GM12878 (cell line): ENCODE measurements around the gene PGM5. TPM values are rescaled to one million over a fixed set of nuclear protein-coding genes. Genes with fewer than 3 reads are reported as not detected.

Experiments used
- ATAC-seq: fragments of 200-7000 bp; cut with Tn5 transposase; 3 replicates; pipeline ENCODE4 v1.9.1; 2020; ENCODE audit warnings: mild to moderate bottlenecking, moderate library complexity
- BruUV-seq: library from RNA; stranded (reverse); fragments of 400-500 nt; replicated peaks from 2 replicates; lab custom pipeline; 2021; lab: Mats Ljungman, UMichigan
- CTCF ChIA-PET: fragments of 300-600 bp; sonication (Branson Sonifier 250); formaldehyde crosslinking; extraction: SDS; loops from one replicate; lab custom pipeline; 2021; ENCODE audit warnings: inconsistent platforms; lab: Yijun Ruan, JAX
- POLR2A ChIA-PET: fragments of 350-600 bp; formaldehyde crosslinking; extraction: SDS; loops from one replicate; lab custom pipeline; 2021; ENCODE audit warnings: inconsistent platforms; lab: Charles Lee
- RAD21 ChIA-PET: fragments of 300-600 bp; sonication (Branson Sonifier 250); formaldehyde crosslinking; loops from one replicate; lab custom pipeline; 2023; ENCODE audit warnings: antibody characterized with exemption; ENCODE audit not compliant: unreplicated experiment; lab: Charles Lee
- SMC1A ChIA-PET: fragments of 300-600 bp; sonication (Branson Sonifier 250); formaldehyde crosslinking; loops from one replicate; lab custom pipeline; 2023; ENCODE audit not compliant: unreplicated experiment, uncharacterized antibody; lab: Charles Lee
- DNase-seq: peaks from one replicate; pipeline ENCODE4 v3.0.0-alpha.2; 2011; ENCODE audit warnings: low read depth, low spot score
- FAIRE-seq: peaks from 3 replicates; lab custom pipeline; 2011; peaks lifted over from hg19 to GRCh38; lab: Jason Lieb, UNC
- H2AFZ ChIP-seq: 2 replicates; pipeline ENCODE4 v1.6.0; 2011; ENCODE audit warnings: low read depth, low read length, control low read depth; ENCODE audit not compliant: control insufficient read depth
- H3K27ac ChIP-seq: 2 replicates; pipeline ENCODE4 v1.5.1; 2011; ENCODE audit warnings: control low read depth; ENCODE audit not compliant: control insufficient read depth, insufficient read depth
- H3K27me3 ChIP-seq, 2 experiments: replicated peaks in 1 of 2; 2 replicates each; pipeline versions ENCODE4 v1.6.0 to v1.6.1; 2011; ENCODE audit warnings: low read length in 1 of 2; ENCODE audit not compliant: control insufficient read depth in 2 of 2, insufficient read depth in 2 of 2
- H3K36me3 ChIP-seq, 2 experiments: 2 replicates each; pipeline ENCODE4 v1.5.1; 2011; ENCODE audit warnings: low read length in 1 of 2; ENCODE audit not compliant: control insufficient read depth in 2 of 2, insufficient read depth in 2 of 2
- H3K4me1 ChIP-seq: 2 replicates; pipeline ENCODE4 v1.6.1; 2011; ENCODE audit warnings: mild to moderate bottlenecking, low read length, moderate library complexity, mixed read lengths; ENCODE audit not compliant: control insufficient read depth, insufficient read depth
- H3K4me2 ChIP-seq: 2 replicates; pipeline ENCODE4 v1.6.0; 2011; ENCODE audit warnings: control low read depth; ENCODE audit not compliant: control insufficient read depth, insufficient read depth
- H3K4me3 ChIP-seq: fragments of 200-600 bp; sonication (generic); 2 replicates; pipeline ENCODE4 v1.5.1; 2016
- H3K79me2 ChIP-seq: 2 replicates; pipeline ENCODE4 v1.6.0; 2011; ENCODE audit warnings: low read length; ENCODE audit not compliant: control insufficient read depth, insufficient read depth
- H3K9ac ChIP-seq: 2 replicates; pipeline ENCODE4 v1.8.0; 2011; ENCODE audit warnings: low read length, control low read depth, mixed read lengths; ENCODE audit not compliant: control insufficient read depth, insufficient read depth
- H3K9me3 ChIP-seq: replicated peaks from 3 replicates; pipeline ENCODE4 v1.5.1; 2011; ENCODE audit warnings: mild to moderate bottlenecking, low read length; ENCODE audit not compliant: control insufficient read depth, insufficient read depth
- H4K20me1 ChIP-seq: 2 replicates; pipeline ENCODE4 v1.6.0; 2011; ENCODE audit not compliant: control insufficient read depth, insufficient read depth
- BRCA1 ChIP-seq: IDR thresholded peaks from 2 replicates; pipeline ENCODE4 v1.6.1; 2011; ENCODE audit warnings: low read depth, low read length, improper control_type of control experiment
- CBX5 ChIP-seq: sonication (generic); IDR thresholded peaks from 2 replicates; pipeline ENCODE4 v1.6.1; 2016; ENCODE audit warnings: low read depth, moderate library complexity, mild to moderate bottlenecking, inconsistent platforms
- CREB1 ChIP-seq: IDR thresholded peaks from 2 replicates; pipeline ENCODE4 v1.6.1; 2012; ENCODE audit warnings: low read depth, mild to moderate bottlenecking, inconsistent platforms
- EGR1 ChIP-seq, 2 experiments: IDR thresholded peaks; 1 replicate in 1 of 2; 2 replicates in 1 of 2; pipeline ENCODE4 v1.6.1; 2011 to 2012; ENCODE audit warnings: low read depth in 2 of 2, low read length in 2 of 2, borderline replicate concordance in 1 of 2, mild to moderate bottlenecking in 1 of 2, moderate library complexity in 1 of 2
- KAT2A ChIP-seq: conservative IDR thresholded peaks from 2 replicates; pipeline ENCODE4 v1.6.1; 2011; ENCODE audit warnings: low read depth, low read length; ENCODE audit not compliant: control insufficient read depth
- MEF2B ChIP-seq: fragments of 450-650 bp; IDR thresholded peaks from 2 replicates; pipeline ENCODE4 v1.6.1; 2018; ENCODE audit warnings: mild to moderate bottlenecking, moderate library complexity; ENCODE audit not compliant: partially characterized antibody, poor library complexity, severe bottlenecking
- NFIC ChIP-seq: IDR thresholded peaks from 2 replicates; pipeline ENCODE4 v1.6.1; 2012; ENCODE audit warnings: low read depth, mild to moderate bottlenecking, inconsistent platforms, low read length, moderate library complexity
- ZBED1 ChIP-seq: IDR thresholded peaks from 2 replicates; pipeline ENCODE4 v1.6.1; 2016; ENCODE audit warnings: borderline replicate concordance
- WGBS: methylation state at CpG from one replicate; pipeline ENCODE4 v1.1.6; 2016; ENCODE audit warnings: low lambda C conversion rate; ENCODE audit not compliant: insufficient replicate concordance, insufficient coverage; ENCODE audit errors: missing lambda C conversion rate; 5-methylcytosine and 5-hydroxymethylcytosine counted together
- in situ Hi-C: fragments of 300-500 bp; cut with MboI; formaldehyde crosslinking; loops from 9 replicates; pipeline ENCODE4 v1.14.3; 2018; ENCODE audit warnings: mixed read lengths
- intact Hi-C: fragments of 100-400 bp; cut with micrococcal nuclease; formaldehyde crosslinking; loops from one replicate; pipeline ENCODE4 v1.14.2; 2022; ENCODE audit not compliant: unreplicated experiment
- polyA plus RNA-seq, 11 experiments: library from polyadenylated mRNA; depleted of rRNA in 4 of 11; unstranded in 6 of 11; stranded (reverse) in 5 of 11; fragments of >200 nt; fragmentation: Nextera tagmentation in 4 of 11; fragmentation: Illumina TruSeq in 1 of 11; extraction: Ambion mirVana in 4 of 11; extraction: Trizol in 1 of 11; gene quantifications; 1 replicate in 1 of 11; 2 replicates in 10 of 11; pipeline versions ENCODE4 v1.2.1 to v1.2.3, GENCODE V29; 2011 to 2016; ENCODE audit warnings: inconsistent platforms in 2 of 11, missing spikeins in 2 of 11, low read depth in 1 of 11
- total RNA-seq, 4 experiments: library from RNA; depleted of rRNA in 3 of 4; stranded (reverse); fragments of >200 nt in 3 of 4; fragmentation: Illumina TruSeq in 1 of 4; extraction: Trizol in 1 of 4; gene quantifications; 2 replicates each; pipeline versions ENCODE4 v1.2.1 to v1.2.3, GENCODE V29; 2013 to 2021
- TF ChIP-seq, protein P1 (sequence below): fragments of 450-650 bp; IDR thresholded peaks from 2 replicates; pipeline ENCODE4 v1.6.1; 2014; ENCODE audit warnings: mild to moderate bottlenecking
- TF ChIP-seq, protein P2 (sequence below): fragments of 450-650 bp; formaldehyde crosslinking; IDR thresholded peaks from 2 replicates; pipeline ENCODE4 v1.4.0; 2020; ENCODE audit warnings: mild to moderate bottlenecking, moderate library complexity
- TF ChIP-seq, protein P3 (sequence below): fragments of 450-650 bp; IDR thresholded peaks from 2 replicates; pipeline ENCODE4 v1.6.1; 2017; ENCODE audit warnings: mild to moderate bottlenecking
- TF ChIP-seq, protein P4 (sequence below): IDR thresholded peaks from 2 replicates; pipeline ENCODE4 v1.6.1; 2012; ENCODE audit warnings: low read length, inconsistent platforms

The PGM5 gene
- total and polyA plus RNA-seq, 10 of the 15 experiments (the other 5 are each of a cell fraction or from before 2014, with no cell fraction given), result 0.28 to 0.73 TPM; not detected in 8

DNA sequence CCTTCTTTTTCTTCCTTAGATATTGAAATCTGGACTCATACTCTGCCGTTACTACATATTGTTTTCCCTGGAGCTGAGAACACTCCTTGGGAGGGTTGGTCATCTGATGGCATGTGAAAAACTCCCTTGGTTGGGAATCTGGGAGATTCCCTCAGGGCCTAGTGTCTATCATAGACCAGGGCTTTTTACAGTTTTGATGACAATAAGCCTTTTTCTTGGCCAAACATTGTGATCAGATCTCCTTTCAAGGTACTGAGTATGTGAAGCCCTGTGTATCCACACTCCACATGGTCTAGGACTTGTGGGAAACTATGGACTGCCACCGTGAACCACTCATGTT is 151.4 kb downstream of the PGM5 start:
- ATAC-seq (no peak), FAIRE-seq (no peak), DNase-seq (no peak)
- ChIA-PET SMC1A (interaction anchor here (0.9 to 1.2 kb wide), 3 partner anchors 52 to 165 kb away, joined by 4 read pairs; no protein-coding TSS in a partner anchor), CTCF (interaction anchor here (0.6 to 3.2 kb wide), 6 partner anchors 10 to 444 kb away, joined by 3 to 11 read pairs (median 5); no protein-coding TSS in a partner anchor), RAD21 (interaction anchor here (1.4 kb wide), 1 partner anchor 52 kb away, joined by 4 read pairs; no protein-coding TSS in a partner anchor), POLR2A (no interaction called here)
- Histone ChIP-seq H3K4me2 (no peak overlapping the region), H3K4me1 (peaks cover 3% of the 10 kb centered on the region; the same call in 1 of the 2 replicates), H3K27ac (no peak overlapping the region), H3K27me3 (no peaks in the 10 kb centered on the region; a peak in 1 of 4 replicates), H3K79me2 (no peaks in the 10 kb centered on the region), H3K36me3 (no peaks in the 10 kb centered on the region), H2AFZ (no peak overlapping the region), H3K4me3 (no peak overlapping the region), H3K9ac (no peak overlapping the region), H3K9me3 (no peaks in the 10 kb centered on the region), H4K20me1 (no peaks in the 10 kb centered on the region)
- in situ Hi-C loops (no loop called here), intact Hi-C loops (loop anchor here (5.0 kb wide), 1 partner anchor 60 kb away; no protein-coding TSS in a partner anchor)
- WGBS, result 46% methylated on average over 2 of the region's 2 CpGs
- no TSS peak for BruUV-seq
- TF ChIP-seq, protein P1, sequence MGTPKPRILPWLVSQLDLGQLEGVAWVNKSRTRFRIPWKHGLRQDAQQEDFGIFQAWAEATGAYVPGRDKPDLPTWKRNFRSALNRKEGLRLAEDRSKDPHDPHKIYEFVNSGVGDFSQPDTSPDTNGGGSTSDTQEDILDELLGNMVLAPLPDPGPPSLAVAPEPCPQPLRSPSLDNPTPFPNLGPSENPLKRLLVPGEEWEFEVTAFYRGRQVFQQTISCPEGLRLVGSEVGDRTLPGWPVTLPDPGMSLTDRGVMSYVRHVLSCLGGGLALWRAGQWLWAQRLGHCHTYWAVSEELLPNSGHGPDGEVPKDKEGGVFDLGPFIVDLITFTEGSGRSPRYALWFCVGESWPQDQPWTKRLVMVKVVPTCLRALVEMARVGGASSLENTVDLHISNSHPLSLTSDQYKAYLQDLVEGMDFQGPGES, result no peak
- TF ChIP-seq NFIC (no peak), ZBED1 (no peak), BRCA1 (no peak), MEF2B (no peak), KAT2A (no peak), EGR1 (IDR thresholded peaks at IDR 0.05; ENCODE audit: borderline replicate concordance in 1 of 2, low read depth in 2 of 2, low read length in 2 of 2) (no peak), CBX5 (no peak), CREB1 (no peak)
- TF ChIP-seq, protein P2, sequence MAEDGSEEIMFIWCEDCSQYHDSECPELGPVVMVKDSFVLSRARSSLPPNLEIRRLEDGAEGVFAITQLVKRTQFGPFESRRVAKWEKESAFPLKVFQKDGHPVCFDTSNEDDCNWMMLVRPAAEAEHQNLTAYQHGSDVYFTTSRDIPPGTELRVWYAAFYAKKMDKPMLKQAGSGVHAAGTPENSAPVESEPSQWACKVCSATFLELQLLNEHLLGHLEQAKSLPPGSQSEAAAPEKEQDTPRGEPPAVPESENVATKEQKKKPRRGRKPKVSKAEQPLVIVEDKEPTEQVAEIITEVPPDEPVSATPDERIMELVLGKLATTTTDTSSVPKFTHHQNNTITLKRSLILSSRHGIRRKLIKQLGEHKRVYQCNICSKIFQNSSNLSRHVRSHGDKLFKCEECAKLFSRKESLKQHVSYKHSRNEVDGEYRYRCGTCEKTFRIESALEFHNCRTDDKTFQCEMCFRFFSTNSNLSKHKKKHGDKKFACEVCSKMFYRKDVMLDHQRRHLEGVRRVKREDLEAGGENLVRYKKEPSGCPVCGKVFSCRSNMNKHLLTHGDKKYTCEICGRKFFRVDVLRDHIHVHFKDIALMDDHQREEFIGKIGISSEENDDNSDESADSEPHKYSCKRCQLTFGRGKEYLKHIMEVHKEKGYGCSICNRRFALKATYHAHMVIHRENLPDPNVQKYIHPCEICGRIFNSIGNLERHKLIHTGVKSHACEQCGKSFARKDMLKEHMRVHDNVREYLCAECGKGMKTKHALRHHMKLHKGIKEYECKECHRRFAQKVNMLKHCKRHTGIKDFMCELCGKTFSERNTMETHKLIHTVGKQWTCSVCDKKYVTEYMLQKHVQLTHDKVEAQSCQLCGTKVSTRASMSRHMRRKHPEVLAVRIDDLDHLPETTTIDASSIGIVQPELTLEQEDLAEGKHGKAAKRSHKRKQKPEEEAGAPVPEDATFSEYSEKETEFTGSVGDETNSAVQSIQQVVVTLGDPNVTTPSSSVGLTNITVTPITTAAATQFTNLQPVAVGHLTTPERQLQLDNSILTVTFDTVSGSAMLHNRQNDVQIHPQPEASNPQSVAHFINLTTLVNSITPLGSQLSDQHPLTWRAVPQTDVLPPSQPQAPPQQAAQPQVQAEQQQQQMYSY (CRISPR knock-in tag), result no peak
- TF ChIP-seq, protein P3, sequence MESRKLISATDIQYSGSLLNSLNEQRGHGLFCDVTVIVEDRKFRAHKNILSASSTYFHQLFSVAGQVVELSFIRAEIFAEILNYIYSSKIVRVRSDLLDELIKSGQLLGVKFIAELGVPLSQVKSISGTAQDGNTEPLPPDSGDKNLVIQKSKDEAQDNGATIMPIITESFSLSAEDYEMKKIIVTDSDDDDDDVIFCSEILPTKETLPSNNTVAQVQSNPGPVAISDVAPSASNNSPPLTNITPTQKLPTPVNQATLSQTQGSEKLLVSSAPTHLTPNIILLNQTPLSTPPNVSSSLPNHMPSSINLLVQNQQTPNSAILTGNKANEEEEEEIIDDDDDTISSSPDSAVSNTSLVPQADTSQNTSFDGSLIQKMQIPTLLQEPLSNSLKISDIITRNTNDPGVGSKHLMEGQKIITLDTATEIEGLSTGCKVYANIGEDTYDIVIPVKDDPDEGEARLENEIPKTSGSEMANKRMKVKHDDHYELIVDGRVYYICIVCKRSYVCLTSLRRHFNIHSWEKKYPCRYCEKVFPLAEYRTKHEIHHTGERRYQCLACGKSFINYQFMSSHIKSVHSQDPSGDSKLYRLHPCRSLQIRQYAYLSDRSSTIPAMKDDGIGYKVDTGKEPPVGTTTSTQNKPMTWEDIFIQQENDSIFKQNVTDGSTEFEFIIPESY, result no peak
- TF ChIP-seq, protein P4, sequence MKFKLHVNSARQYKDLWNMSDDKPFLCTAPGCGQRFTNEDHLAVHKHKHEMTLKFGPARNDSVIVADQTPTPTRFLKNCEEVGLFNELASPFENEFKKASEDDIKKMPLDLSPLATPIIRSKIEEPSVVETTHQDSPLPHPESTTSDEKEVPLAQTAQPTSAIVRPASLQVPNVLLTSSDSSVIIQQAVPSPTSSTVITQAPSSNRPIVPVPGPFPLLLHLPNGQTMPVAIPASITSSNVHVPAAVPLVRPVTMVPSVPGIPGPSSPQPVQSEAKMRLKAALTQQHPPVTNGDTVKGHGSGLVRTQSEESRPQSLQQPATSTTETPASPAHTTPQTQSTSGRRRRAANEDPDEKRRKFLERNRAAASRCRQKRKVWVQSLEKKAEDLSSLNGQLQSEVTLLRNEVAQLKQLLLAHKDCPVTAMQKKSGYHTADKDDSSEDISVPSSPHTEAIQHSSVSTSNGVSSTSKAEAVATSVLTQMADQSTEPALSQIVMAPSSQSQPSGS, result no peak
